Hepatocyte (in vitro differentiated cells): ENCODE measurements around the gene STMN1. TPM values are rescaled to one million over a fixed set of nuclear protein-coding genes. Genes with fewer than 3 reads are reported as not detected.

ENCODE experiments used
- DNase-seq: peaks from one replicate; pipeline ENCODE4 v3.0.0-alpha.2; 2016; ENCODE audit warnings: low spot score
- H2AFZ ChIP-seq: fragments of 200-600 bp; sonication (generic); 2 replicates; pipeline ENCODE4 v1.6.0; 2016; ENCODE audit warnings: antibody characterized with exemption, mild to moderate bottlenecking
- H3K27ac ChIP-seq: fragments of 200-600 bp; sonication (generic); 2 replicates; pipeline ENCODE4 v1.5.1; 2016; ENCODE audit warnings: mild to moderate bottlenecking
- H3K27me3 ChIP-seq: fragments of 200-600 bp; sonication (generic); 2 replicates; pipeline ENCODE4 v1.6.1; 2016
- H3K36me3 ChIP-seq: fragments of 200-600 bp; sonication (generic); replicated peaks from 2 replicates; pipeline ENCODE4 v1.5.1; 2016; ENCODE audit warnings: low read depth; ENCODE audit not compliant: insufficient read depth
- H3K4me1 ChIP-seq: fragments of 200-600 bp; sonication (generic); 2 replicates; pipeline ENCODE4 v1.5.1; 2016; ENCODE audit warnings: mild to moderate bottlenecking, moderate library complexity; ENCODE audit not compliant: insufficient read depth
- H3K4me2 ChIP-seq: fragments of 200-600 bp; sonication (generic); 2 replicates; pipeline ENCODE4 v1.6.0; 2016
- H3K4me3 ChIP-seq: fragments of 200-600 bp; sonication (generic); 2 replicates; pipeline ENCODE4 v1.5.1; 2016; ENCODE audit warnings: mild to moderate bottlenecking
- H3K79me2 ChIP-seq: fragments of 200-600 bp; sonication (generic); 2 replicates; pipeline ENCODE4 v1.6.0; 2017; ENCODE audit warnings: mild to moderate bottlenecking
- H3K9me2 ChIP-seq: fragments of 200-600 bp; sonication (generic); replicated peaks from 2 replicates; pipeline ENCODE4 v1.6.0; 2017; ENCODE audit warnings: mild to moderate bottlenecking; ENCODE audit not compliant: insufficient read depth
- H3K9me3 ChIP-seq: fragments of 200-600 bp; sonication (generic); 2 replicates; pipeline ENCODE4 v1.5.1; 2016; ENCODE audit warnings: low read depth, mild to moderate bottlenecking
- H4K20me1 ChIP-seq: fragments of 200-600 bp; sonication (generic); 2 replicates; pipeline ENCODE4 v1.6.0; 2016; ENCODE audit warnings: mild to moderate bottlenecking; ENCODE audit not compliant: insufficient read depth, poor library complexity, severe bottlenecking
- CTCF ChIP-seq: fragments of 200-600 bp; sonication (generic); IDR thresholded peaks from 2 replicates; pipeline ENCODE4 v1.5.1; 2016; ENCODE audit warnings: antibody characterized with exemption, mild to moderate bottlenecking; ENCODE audit not compliant: poor library complexity
- EZH2 ChIP-seq: fragments of 200-600 bp; sonication (generic); IDR thresholded peaks from 2 replicates; pipeline ENCODE4 v1.6.1; 2016; ENCODE audit warnings: antibody characterized with exemption, mild to moderate bottlenecking, borderline replicate concordance
- EZH2phosphoT487 ChIP-seq: fragments of 200-600 bp; sonication (generic); IDR thresholded peaks from one replicate; pipeline ENCODE4 v1.6.1; 2018; ENCODE audit warnings: antibody characterized with exemption, mild to moderate bottlenecking, low read depth, moderate library complexity; ENCODE audit not compliant: unreplicated experiment, severe bottlenecking
- WGBS: methylation state at CpG from one replicate; pipeline ENCODE4 v1.1.6; 2016; ENCODE audit warnings: low lambda C conversion rate; ENCODE audit errors: missing lambda C conversion rate; 5-methylcytosine and 5-hydroxymethylcytosine counted together
- polyA plus RNA-seq: library from polyadenylated mRNA; unstranded; fragments of >200 nt; fragmentation: Nextera tagmentation; extraction: Ambion mirVana; gene quantifications from 2 replicates; pipeline ENCODE4 v1.2.1, GENCODE V29; 2016
- total RNA-seq: library from RNA; depleted of rRNA; stranded (reverse); fragments of >200 nt; gene quantifications from 2 replicates; pipeline ENCODE4 v1.2.3, GENCODE V29; 2014

The STMN1 gene
- total and polyA plus RNA-seq, 2 experiments from 2014 or later, result 104 to 338 TPM

- H3K79me2 ChIP-seq, result no peaks in the 10 kb centered on the region
- TF ChIP-seq EZH2 (no peak), EZH2phosphoT487 (no peak), CTCF (no peak)
- H3K4me2 ChIP-seq, result no peak overlapping the region
- no peak overlapping the region for H3K27ac ChIP-seq
- WGBS, result 65% methylated on average over 4 of the region's 4 CpGs
- no peaks in the 10 kb centered on the region for H3K9me3 ChIP-seq
- no peaks in the 10 kb centered on the region for H3K36me3 ChIP-seq
- H3K4me1 ChIP-seq, result no peaks in the 10 kb centered on the region
- no peaks in the 10 kb centered on the region for H3K9me2 ChIP-seq
- H3K27me3 ChIP-seq, result no peaks in the 10 kb centered on the region
- no peak overlapping the region for H2AFZ ChIP-seq
- no peak overlapping the region for H3K4me3 ChIP-seq
- DNase-seq, result no peak
- H4K20me1 ChIP-seq, result no peaks in the 10 kb centered on the region
Measured at GRCh38 chr1:25952841-25953401, 46.7 kb upstream of the STMN1 start.

GRCh38 chr1:25948641-25949040, 42.4 kb upstream of the STMN1 start:
- Histone ChIP-seq H3K27ac (no peak overlapping the region), H3K27me3 (no peaks in the 10 kb centered on the region), H2AFZ (no peak overlapping the region), H3K4me2 (no peak overlapping the region), H3K4me3 (no peak overlapping the region), H3K36me3 (no peaks in the 10 kb centered on the region), H3K9me3 (no peaks in the 10 kb centered on the region), H3K9me2 (no peaks in the 10 kb centered on the region), H3K79me2 (no peaks in the 10 kb centered on the region), H4K20me1 (no peaks in the 10 kb centered on the region), H3K4me1 (no peaks in the 10 kb centered on the region)
- no peak for TF ChIP-seq EZH2
- no peak for TF ChIP-seq CTCF
- TF ChIP-seq EZH2phosphoT487, result no peak
- DNase-seq, result no peak
- 81% methylated on average over 4 of the region's 4 CpGs for WGBS

GRCh38 chr1:25947027-25947426, 40.8 kb upstream of the STMN1 start:
- no peaks in the 10 kb centered on the region for H3K9me3 ChIP-seq
- H3K36me3 ChIP-seq, result no peaks in the 10 kb centered on the region
- WGBS, result 69% methylated on average over 2 of the region's 2 CpGs

More at GRCh38 chr1:25947027-25947426, 40.8 kb upstream of the STMN1 start:
- Histone ChIP-seq H3K79me2 (no peaks in the 10 kb centered on the region), H3K27ac (no peak overlapping the region), H4K20me1 (no peaks in the 10 kb centered on the region), H3K4me1 (no peaks in the 10 kb centered on the region), H3K27me3 (no peaks in the 10 kb centered on the region), H3K9me2 (no peaks in the 10 kb centered on the region), H3K4me3 (no peak overlapping the region), H2AFZ (no peak overlapping the region), H3K4me2 (no peak overlapping the region)
- no peak for DNase-seq
- TF ChIP-seq EZH2phosphoT487 (no peak), CTCF (no peak), EZH2 (no peak)
